SK-MEL-5 (cell line): ENCODE data around the gene CDH4. TPM values are rescaled to one million over a fixed set of nuclear protein-coding genes. Genes with fewer than 3 reads are reported as not detected.

Experiments used
- DNase-seq: peaks from one replicate; pipeline ENCODE4 v3.0.0-alpha.2; 2016; ENCODE audit warnings: low read depth, low spot score
- in situ Hi-C: cut with HindIII; loops from 2 replicates; pipeline ENCODE4 v1.10.0; 2016; ENCODE audit warnings: low sequenced_read_pairs, high pct_unique_total_duplicates, low pct_unique_long_range_greater_than_20kb
- total RNA-seq: library from RNA; depleted of rRNA; stranded (reverse); fragments of >200 nt; shearing (Covaris generic); gene quantifications from 2 replicates; pipeline ENCODE4 v1.2.3, GENCODE V29; 2014

Gene CDH4
- total RNA-seq, 1 experiment from 2014 or later = not detected

DNA sequence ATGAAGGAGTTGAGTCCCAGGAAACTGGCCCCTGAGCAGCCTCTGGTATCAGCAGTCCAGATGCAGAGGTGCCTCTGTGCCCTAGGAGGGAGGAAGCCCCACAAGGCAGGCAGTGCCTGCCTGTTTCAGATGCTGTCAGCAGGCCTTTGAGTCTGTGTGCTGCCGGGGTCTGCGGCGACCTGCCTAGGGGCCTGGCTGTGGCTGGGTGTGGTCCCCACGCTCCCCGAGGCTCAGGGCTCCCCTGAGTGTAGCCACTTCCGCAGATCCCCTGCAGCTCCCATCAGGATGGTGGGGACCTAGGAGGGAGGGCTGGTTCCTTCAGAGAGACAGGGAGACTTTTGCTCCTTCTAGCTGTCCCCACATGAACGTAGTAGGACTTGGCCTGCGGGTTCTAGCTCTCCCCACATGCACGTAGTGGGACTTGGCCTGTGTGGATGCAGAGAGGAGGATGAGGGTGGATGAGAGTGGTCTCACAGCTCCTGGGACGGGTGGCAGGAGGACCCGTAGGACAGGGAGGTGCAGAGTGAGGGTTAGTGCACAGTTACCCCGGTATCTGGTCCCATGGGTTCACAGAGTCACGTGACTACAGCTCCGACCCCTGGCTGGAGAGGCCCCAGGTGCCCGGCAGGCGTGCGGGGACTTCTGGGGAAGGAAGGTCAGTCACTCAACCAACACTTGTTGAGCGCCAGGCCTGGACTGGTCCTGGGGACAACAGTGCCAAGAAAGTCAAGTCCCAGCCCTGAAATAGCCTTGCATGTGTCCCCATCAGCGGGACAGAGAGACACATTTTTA lies 41.0 kb downstream of the CDH4 start:
- in situ Hi-C loops = no loop called here
- no peak for DNase-seq

DNA sequence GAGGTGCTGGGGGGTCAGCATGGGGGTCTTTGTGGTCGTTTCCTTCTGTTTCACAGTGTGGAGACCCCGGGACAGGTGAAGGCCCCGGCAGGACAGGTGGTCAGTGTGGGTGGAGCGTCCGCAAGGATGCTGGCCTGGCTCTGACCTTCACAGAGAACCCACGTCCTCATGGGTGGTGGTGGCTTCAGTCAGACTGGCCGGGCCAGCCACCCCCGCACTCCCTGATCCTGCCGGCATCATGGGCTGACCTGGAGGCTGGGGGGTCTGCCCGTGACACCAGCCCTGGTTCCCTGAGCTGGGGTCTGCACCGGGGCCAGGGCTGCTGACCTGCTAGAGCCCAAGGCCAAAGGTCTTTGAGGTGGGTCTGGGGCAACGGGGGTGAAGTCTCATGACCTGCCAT lies 41.9 kb downstream of the CDH4 start:
- in situ Hi-C loops = no loop called here
- no peak for DNase-seq

- DNase-seq = no peak
- in situ Hi-C loops = no loop called here
These were observed 43.2 kb downstream of the CDH4 start for GRCh38 chr20:61295249-61295648.

- no peak for DNase-seq
- in situ Hi-C loops = no loop called here
These were observed 43.9 kb downstream of the CDH4 start for GRCh38 chr20:61295682-61296628.

- DNase-seq = no peak
- in situ Hi-C loops = no loop called here
These were observed 44.6 kb downstream of the CDH4 start for GRCh38 chr20:61296629-61297019.

GRCh38 chr20:61297491-61297890 lies 45.4 kb downstream of the CDH4 start:
- DNase-seq = no peak
- in situ Hi-C loops = no loop called here

DNA sequence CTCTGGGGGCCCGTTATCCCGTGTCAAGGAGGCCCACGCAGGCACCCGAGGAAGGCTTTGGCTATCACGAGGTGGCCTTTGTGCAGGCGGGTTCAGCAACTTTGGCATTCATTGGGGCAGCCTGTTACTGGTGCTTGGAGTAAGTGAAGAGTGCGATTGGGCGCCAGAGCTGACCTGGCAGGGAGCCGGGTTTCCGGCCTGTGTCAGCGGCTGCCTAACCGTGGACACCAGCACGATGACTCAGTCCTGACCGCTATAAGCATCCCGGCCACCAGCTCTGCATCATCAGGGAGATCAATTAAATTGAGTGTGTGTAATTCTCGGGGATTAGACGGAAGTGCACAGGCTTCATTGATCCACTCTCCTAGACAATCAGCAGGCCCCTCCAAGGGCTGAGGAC lies 45.9 kb downstream of the CDH4 start:
- in situ Hi-C loops = no loop called here
- DNase-seq = no peak

- in situ Hi-C loops = no loop called here
- DNase-seq = no peak
These were observed 46.6 kb downstream of the CDH4 start for GRCh38 chr20:61298661-61299060.

DNA sequence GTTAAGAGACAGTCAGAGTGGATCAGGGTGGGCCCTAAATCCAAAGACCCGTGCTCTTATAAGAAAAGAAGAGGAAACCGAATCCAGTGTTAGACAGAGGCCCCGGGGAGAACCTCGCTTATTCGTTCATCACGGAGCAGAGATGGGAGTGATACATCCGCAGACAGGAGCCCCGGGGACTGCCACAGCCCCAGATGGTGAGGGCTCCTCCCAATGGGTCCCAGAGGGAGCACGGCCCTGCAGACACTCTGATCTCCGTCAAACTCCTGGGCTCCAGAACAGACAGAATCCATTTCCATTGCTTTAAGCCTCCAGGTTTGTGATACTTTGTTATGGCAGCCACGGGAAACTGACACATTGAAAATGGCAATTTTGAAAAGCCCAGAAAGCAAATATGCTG lies 47.0 kb downstream of the CDH4 start:
- in situ Hi-C loops = no loop called here
- no peak for DNase-seq

- no peak for DNase-seq
- in situ Hi-C loops = no loop called here
These were observed 47.6 kb downstream of the CDH4 start for GRCh38 chr20:61299618-61300017.

DNA sequence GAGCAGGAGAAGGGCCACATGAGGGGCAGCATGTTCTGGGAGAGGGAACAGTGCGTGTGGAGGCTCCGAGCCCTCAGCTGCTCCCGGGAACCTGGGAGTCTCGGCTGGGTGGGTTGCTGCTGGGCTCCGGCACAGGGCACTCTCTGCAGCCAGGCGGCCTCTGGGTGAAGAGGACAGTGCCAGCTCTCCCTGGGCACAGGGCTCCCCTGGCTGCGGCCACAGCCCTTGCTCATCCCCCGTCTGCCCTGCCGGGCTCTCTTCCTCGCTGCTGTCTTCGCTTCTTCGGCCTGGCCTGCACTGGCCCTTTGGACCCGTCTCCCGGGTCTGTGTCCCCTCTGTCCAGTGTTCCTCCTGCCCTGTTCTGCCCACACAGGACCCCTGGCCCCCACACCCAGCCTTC lies 48.2 kb downstream of the CDH4 start:
- no peak for DNase-seq
- in situ Hi-C loops = no loop called here

DNA sequence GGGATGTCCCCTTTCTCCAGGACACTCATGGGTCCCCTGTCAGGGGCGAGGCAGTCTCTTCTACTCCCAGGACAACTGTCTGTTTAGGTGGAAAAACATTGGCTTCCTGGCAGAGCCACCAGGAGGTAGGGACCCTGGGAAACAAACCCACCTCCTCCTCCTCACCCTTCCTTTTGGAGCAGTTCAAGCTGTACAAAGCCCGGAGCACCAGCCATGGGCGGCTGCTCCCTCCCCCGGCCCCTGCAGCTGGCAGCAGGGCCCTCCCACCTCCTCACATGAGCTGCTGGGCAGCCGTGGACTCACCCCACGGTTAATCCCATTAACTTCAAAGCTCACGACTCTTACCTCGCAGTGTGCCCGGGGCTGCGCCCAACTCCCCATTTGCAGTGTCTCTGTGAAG lies 48.6 kb downstream of the CDH4 start:
- no peak for DNase-seq
- in situ Hi-C loops = no loop called here

- no peak for DNase-seq
- in situ Hi-C loops = no loop called here
These were observed 49.9 kb downstream of the CDH4 start for GRCh38 chr20:61301711-61302525.

- DNase-seq = no peak
- in situ Hi-C loops = no loop called here
These were observed 51.2 kb downstream of the CDH4 start for GRCh38 chr20:61303217-61303616.

DNA sequence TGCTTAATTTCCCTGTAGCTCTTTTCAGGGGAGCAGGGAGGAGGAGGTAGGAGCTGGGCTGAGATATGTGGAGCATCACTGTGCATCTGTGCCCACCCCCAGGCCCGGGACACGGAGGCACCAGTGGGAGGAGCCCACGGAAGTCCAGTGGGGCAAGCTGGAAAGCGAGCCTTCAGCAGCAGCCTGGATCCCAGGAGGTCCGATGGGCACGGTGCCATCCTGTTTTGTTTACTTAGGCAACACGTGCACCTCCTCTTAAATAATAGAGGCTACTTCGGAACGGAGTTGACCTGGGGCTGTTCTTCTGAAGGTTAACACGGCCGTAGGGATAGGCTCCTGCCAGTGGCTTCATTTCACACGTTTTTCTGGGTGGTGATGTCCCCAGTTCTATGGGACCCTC lies 51.6 kb downstream of the CDH4 start:
- in situ Hi-C loops = no loop called here
- DNase-seq = no peak

- DNase-seq = no peak
- in situ Hi-C loops = no loop called here
These were observed 52.7 kb downstream of the CDH4 start for GRCh38 chr20:61304750-61305149.

DNA sequence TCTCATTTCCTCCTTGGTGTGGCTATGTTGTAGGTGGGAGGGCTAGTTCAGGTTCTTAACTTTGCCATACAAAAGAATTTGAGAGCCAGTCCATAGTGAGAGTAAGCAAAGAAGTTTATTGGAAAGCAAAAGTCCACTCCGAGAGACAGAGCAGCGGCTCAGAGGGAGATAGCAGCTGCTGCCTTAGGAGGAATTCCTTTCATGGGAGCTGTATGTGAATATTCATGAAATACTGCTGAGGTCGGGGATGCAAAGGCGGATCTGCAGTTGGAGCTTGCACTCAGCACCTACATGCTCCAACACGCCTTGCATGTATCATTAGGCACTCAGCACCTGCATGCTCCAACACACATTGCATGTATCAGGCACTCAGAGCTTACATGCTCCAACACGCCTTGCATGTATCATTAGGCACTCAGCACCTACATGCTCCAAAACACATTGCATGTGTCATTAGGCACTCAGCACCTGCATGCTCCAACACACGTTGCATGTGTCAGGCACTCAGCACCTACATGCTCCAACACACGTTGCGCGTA lies 54.9 kb downstream of the CDH4 start:
- in situ Hi-C loops = no loop called here
- DNase-seq = no peak
